H9 (cell line): Measurements from ENCODE around the gene NTF3. TPM values are rescaled to one million over a fixed set of nuclear protein-coding genes. Genes with fewer than 3 reads are reported as not detected.

ENCODE experiments used
- DNase-seq: peaks from one replicate; pipeline ENCODE4 v3.0.0-alpha.2; 2017
- H2AFZ ChIP-seq: one replicate; pipeline ENCODE4 v1.6.1; 2013; ENCODE audit warnings: mild to moderate bottlenecking, low read length, control low read depth, moderate library complexity
- H2AK5ac ChIP-seq: 2 replicates; pipeline ENCODE4 v1.6.1; 2013; ENCODE audit warnings: low read length, control low read depth, mixed read lengths; ENCODE audit not compliant: insufficient read length
- H2BK120ac ChIP-seq: one replicate; pipeline ENCODE4 v1.6.1; 2013; ENCODE audit warnings: low read depth, mild to moderate bottlenecking, low read length, control low read depth, inconsistent platforms; ENCODE audit not compliant: poor library complexity, severe bottlenecking
- H2BK12ac ChIP-seq: 2 replicates; pipeline ENCODE4 v1.6.1; 2013; ENCODE audit warnings: low read length, control low read depth, mixed read lengths, low read depth; ENCODE audit not compliant: insufficient read length
- H2BK15ac ChIP-seq: 2 replicates; pipeline ENCODE4 v1.6.1; 2013; ENCODE audit warnings: low read depth, low read length, control low read depth
- H2BK20ac ChIP-seq: one replicate; pipeline ENCODE4 v1.6.1; 2013; ENCODE audit warnings: low read depth, mild to moderate bottlenecking, low read length, control low read depth, inconsistent platforms; ENCODE audit not compliant: poor library complexity, severe bottlenecking
- H2BK5ac ChIP-seq: 2 replicates; pipeline ENCODE4 v1.6.1; 2013; ENCODE audit warnings: low read length, control low read depth, mixed read lengths; ENCODE audit not compliant: insufficient read length
- H3K14ac ChIP-seq: 2 replicates; pipeline ENCODE4 v1.6.1; 2013; ENCODE audit warnings: low read length, control low read depth; ENCODE audit not compliant: insufficient read depth
- H3K18ac ChIP-seq: 2 replicates; pipeline ENCODE4 v1.6.1; 2013; ENCODE audit warnings: low read depth, mild to moderate bottlenecking, mixed read lengths, low read length, control low read depth; ENCODE audit not compliant: insufficient read length
- H3K23ac ChIP-seq: 2 replicates; pipeline ENCODE4 v1.6.1; 2013; ENCODE audit warnings: low read length, control low read depth, mixed read lengths, low read depth; ENCODE audit not compliant: insufficient read length
- H3K23me2 ChIP-seq: 2 replicates; pipeline ENCODE4 v1.6.1; 2013; ENCODE audit warnings: low read depth, mild to moderate bottlenecking, mixed read lengths, low read length, control low read depth; ENCODE audit not compliant: insufficient read length, poor library complexity, severe bottlenecking
- H3K27ac ChIP-seq: 2 replicates; pipeline ENCODE4 v1.5.1; 2013; ENCODE audit warnings: low read length, control low read depth, mixed read lengths, low read depth; ENCODE audit not compliant: insufficient read length
- H3K27me3 ChIP-seq: 2 replicates; pipeline ENCODE4 v1.6.1; 2013; ENCODE audit warnings: low read length, control low read depth, inconsistent platforms; ENCODE audit not compliant: insufficient read depth
- H3K4ac ChIP-seq: 2 replicates; pipeline ENCODE4 v1.6.1; 2013; ENCODE audit warnings: low read depth, mild to moderate bottlenecking, control low read depth, inconsistent platforms, low read length, moderate library complexity
- H3K4me1 ChIP-seq: 2 replicates; pipeline ENCODE4 v1.6.1; 2013; ENCODE audit warnings: low read length, control low read depth, inconsistent platforms; ENCODE audit not compliant: insufficient read depth
- H3K4me2 ChIP-seq: 2 replicates; pipeline ENCODE4 v1.6.1; 2013; ENCODE audit warnings: low read length, control low read depth, mixed read lengths; ENCODE audit not compliant: insufficient read length, insufficient read depth
- H3K56ac ChIP-seq: 2 replicates; pipeline ENCODE4 v1.6.1; 2013; ENCODE audit warnings: low read depth, mild to moderate bottlenecking, mixed read lengths, low read length, control low read depth; ENCODE audit not compliant: insufficient read length
- H3K79me1 ChIP-seq: 2 replicates; pipeline ENCODE4 v1.6.1; 2013; ENCODE audit warnings: low read depth, mild to moderate bottlenecking, moderate library complexity, low read length, control low read depth, inconsistent platforms; ENCODE audit not compliant: insufficient read depth, poor library complexity, severe bottlenecking
- H3K79me2 ChIP-seq: 2 replicates; pipeline ENCODE4 v1.6.1; 2013; ENCODE audit warnings: low read length, control low read depth, inconsistent platforms; ENCODE audit not compliant: insufficient read depth
- H3K9ac ChIP-seq: 2 replicates; pipeline ENCODE4 v1.6.1; 2013; ENCODE audit warnings: low read length, control low read depth, mixed read lengths; ENCODE audit not compliant: insufficient read length; ENCODE audit errors: extremely low read depth
- H3K9me3 ChIP-seq: one replicate; pipeline ENCODE4 v1.6.1; 2013; ENCODE audit warnings: low read depth, low read length, inconsistent platforms; ENCODE audit not compliant: control insufficient read depth
- H3T11ph ChIP-seq: one replicate; pipeline ENCODE4 v1.6.1; 2013; ENCODE audit warnings: mild to moderate bottlenecking, low read length, control low read depth, inconsistent platforms
- H4K20me1 ChIP-seq: one replicate; pipeline ENCODE4 v1.6.1; 2013; ENCODE audit not compliant: control insufficient read depth, insufficient read length, insufficient read depth
- H4K5ac ChIP-seq: 2 replicates; pipeline ENCODE4 v1.6.1; 2013; ENCODE audit warnings: low read depth, mild to moderate bottlenecking, mixed read lengths, low read length, control low read depth; ENCODE audit not compliant: insufficient read length
- H4K8ac ChIP-seq: replicated peaks from 2 replicates; pipeline ENCODE4 v1.6.1; 2013; ENCODE audit warnings: low read length, control low read depth, mixed read lengths, low read depth; ENCODE audit not compliant: insufficient read length
- H4K91ac ChIP-seq: 2 replicates; pipeline ENCODE4 v1.6.1; 2013; ENCODE audit warnings: low read depth, mild to moderate bottlenecking, moderate library complexity, mixed read lengths, low read length, control low read depth; ENCODE audit not compliant: insufficient read length
- H3K27ac Mint-ChIP-seq, 3 experiments: 2 replicates in 2 of 3; 3 replicates in 1 of 3; pipeline ENCODE4 v1.8.0; 2020 to 2021; ENCODE audit warnings: mixed read lengths in 3 of 3, mild to moderate bottlenecking in 1 of 3, moderate library complexity in 1 of 3
- H3K27me3 Mint-ChIP-seq: 2 replicates; pipeline ENCODE4 v1.8.0; 2021; ENCODE audit warnings: low read depth, mild to moderate bottlenecking, moderate library complexity, mixed read lengths
- H3K36me3 Mint-ChIP-seq, 3 experiments: 2 replicates in 2 of 3; 3 replicates in 1 of 3; pipeline ENCODE4 v1.8.0; 2020 to 2021; ENCODE audit warnings: low read depth in 3 of 3, mixed read lengths in 3 of 3; ENCODE audit not compliant: insufficient read depth in 1 of 3
- H3K4me1 Mint-ChIP-seq, 2 experiments: 2 replicates each; pipeline ENCODE4 v1.8.0; 2020; ENCODE audit warnings: mixed read lengths in 2 of 2
- H3K4me3 Mint-ChIP-seq, 2 experiments: 2 replicates in 1 of 2; 3 replicates in 1 of 2; pipeline ENCODE4 v1.8.0; 2020 to 2021; ENCODE audit warnings: mild to moderate bottlenecking in 2 of 2, mixed read lengths in 2 of 2, moderate library complexity in 1 of 2
- H3K9me3 Mint-ChIP-seq, 2 experiments: 2 replicates in 1 of 2; 3 replicates in 1 of 2; pipeline ENCODE4 v1.8.0; 2020; ENCODE audit warnings: mild to moderate bottlenecking in 2 of 2, mixed read lengths in 2 of 2, moderate library complexity in 1 of 2
- WGBS: extraction: QIAGEN DNeasy Blood & Tissue Kit; methylation state at CpG from one replicate; pipeline ENCODE4 v1.1.7; 2013; ENCODE audit warnings: missing lambda C conversion rate, low lambda C conversion rate, mixed read lengths; ENCODE audit not compliant: insufficient read length; ENCODE audit errors: extremely low coverage; 5-methylcytosine and 5-hydroxymethylcytosine counted together
- total RNA-seq: library from RNA; stranded (reverse); gene quantifications from 2 replicates; pipeline ENCODE4 v1.2.1, GENCODE V29; 2021
- TF ChIP-seq, protein P1 (sequence below): fragments of 200-600 bp; sonication (generic); conservative IDR thresholded peaks from 3 replicates; pipeline ENCODE4 v1.8.0; 2021; ENCODE audit warnings: antibody characterized with exemption, mild to moderate bottlenecking

Gene NTF3
- total RNA-seq, 1 experiment from 2014 or later, result 0.48 TPM

- Mint-ChIP-seq H3K9me3 (no peaks in the 10 kb centered on the region; a peak in 2 of 5 replicates), H3K27ac (no peak overlapping the region), H3K27me3 (no peaks in the 10 kb centered on the region; the same call in none of the 2 replicates), H3K36me3 (no peaks in the 10 kb centered on the region), H3K4me3 (no peak overlapping the region), H3K4me1 (peaks cover 16 to 18% of the 10 kb centered on the region in 2 experiments)
- no peaks in the 10 kb centered on the region for H4K20me1 ChIP-seq
- no peak overlapping the region for H2BK12ac ChIP-seq
- no peak overlapping the region for H2BK5ac ChIP-seq
- H3K23me2 ChIP-seq, result peaks cover 29% of the 10 kb centered on the region
- H3K9ac ChIP-seq, result no peak overlapping the region
- H3K4me2 ChIP-seq, result no peak overlapping the region
- no peak overlapping the region for H3K14ac ChIP-seq
- no peak overlapping the region for H2AFZ ChIP-seq
- no peak overlapping the region for H2BK120ac ChIP-seq
- no peak overlapping the region for H3K23ac ChIP-seq
- no peak overlapping the region for H2BK20ac ChIP-seq
- no peak overlapping the region for H3K18ac ChIP-seq
- no peak overlapping the region for H4K5ac ChIP-seq
- H3K4me1 ChIP-seq, result peaks cover 3% of the 10 kb centered on the region; the same call in 1 of the 2 replicates
- TF ChIP-seq, protein P1, sequence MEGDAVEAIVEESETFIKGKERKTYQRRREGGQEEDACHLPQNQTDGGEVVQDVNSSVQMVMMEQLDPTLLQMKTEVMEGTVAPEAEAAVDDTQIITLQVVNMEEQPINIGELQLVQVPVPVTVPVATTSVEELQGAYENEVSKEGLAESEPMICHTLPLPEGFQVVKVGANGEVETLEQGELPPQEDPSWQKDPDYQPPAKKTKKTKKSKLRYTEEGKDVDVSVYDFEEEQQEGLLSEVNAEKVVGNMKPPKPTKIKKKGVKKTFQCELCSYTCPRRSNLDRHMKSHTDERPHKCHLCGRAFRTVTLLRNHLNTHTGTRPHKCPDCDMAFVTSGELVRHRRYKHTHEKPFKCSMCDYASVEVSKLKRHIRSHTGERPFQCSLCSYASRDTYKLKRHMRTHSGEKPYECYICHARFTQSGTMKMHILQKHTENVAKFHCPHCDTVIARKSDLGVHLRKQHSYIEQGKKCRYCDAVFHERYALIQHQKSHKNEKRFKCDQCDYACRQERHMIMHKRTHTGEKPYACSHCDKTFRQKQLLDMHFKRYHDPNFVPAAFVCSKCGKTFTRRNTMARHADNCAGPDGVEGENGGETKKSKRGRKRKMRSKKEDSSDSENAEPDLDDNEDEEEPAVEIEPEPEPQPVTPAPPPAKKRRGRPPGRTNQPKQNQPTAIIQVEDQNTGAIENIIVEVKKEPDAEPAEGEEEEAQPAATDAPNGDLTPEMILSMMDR, result no peak
- no peak overlapping the region for H3K4ac ChIP-seq
- H3K79me1 ChIP-seq, result no peaks in the 10 kb centered on the region
- H2BK15ac ChIP-seq, result no peak overlapping the region
- H3K56ac ChIP-seq, result no peak overlapping the region
- H3T11ph ChIP-seq, result no peak overlapping the region
- H3K27ac ChIP-seq, result no peak overlapping the region
- H3K79me2 ChIP-seq, result no peaks in the 10 kb centered on the region
- H3K9me3 ChIP-seq, result no peaks in the 10 kb centered on the region
- H3K27me3 ChIP-seq, result peaks cover 51% of the 10 kb centered on the region
- DNase-seq, result no peak
- no peak overlapping the region for H4K8ac ChIP-seq
- H2AK5ac ChIP-seq, result no peak overlapping the region
- no peak overlapping the region for H4K91ac ChIP-seq
- no CpG with 5 or more reads among the region's 6 CpGs for WGBS
These were observed 3.0 kb downstream of the NTF3 start for GRCh38 chr12:5434647-5435560.
